HG02798 (cell line): Measurements from ENCODE around the gene SPATA46.
"Not testable (repeated sequence)": the region's sequence is repeated elsewhere in the genome, so short reads cannot be mapped to it uniquely, and the experiment has no call there.

Experiments used
- ATAC-seq: cut with Tn5 transposase; IDR thresholded peaks from one replicate; pipeline ENCODE4 v1.9.1; 2021; ENCODE audit warnings: mild to moderate bottlenecking; ENCODE audit not compliant: unreplicated experiment, poor library complexity

SPATA46 gene

DNA sequence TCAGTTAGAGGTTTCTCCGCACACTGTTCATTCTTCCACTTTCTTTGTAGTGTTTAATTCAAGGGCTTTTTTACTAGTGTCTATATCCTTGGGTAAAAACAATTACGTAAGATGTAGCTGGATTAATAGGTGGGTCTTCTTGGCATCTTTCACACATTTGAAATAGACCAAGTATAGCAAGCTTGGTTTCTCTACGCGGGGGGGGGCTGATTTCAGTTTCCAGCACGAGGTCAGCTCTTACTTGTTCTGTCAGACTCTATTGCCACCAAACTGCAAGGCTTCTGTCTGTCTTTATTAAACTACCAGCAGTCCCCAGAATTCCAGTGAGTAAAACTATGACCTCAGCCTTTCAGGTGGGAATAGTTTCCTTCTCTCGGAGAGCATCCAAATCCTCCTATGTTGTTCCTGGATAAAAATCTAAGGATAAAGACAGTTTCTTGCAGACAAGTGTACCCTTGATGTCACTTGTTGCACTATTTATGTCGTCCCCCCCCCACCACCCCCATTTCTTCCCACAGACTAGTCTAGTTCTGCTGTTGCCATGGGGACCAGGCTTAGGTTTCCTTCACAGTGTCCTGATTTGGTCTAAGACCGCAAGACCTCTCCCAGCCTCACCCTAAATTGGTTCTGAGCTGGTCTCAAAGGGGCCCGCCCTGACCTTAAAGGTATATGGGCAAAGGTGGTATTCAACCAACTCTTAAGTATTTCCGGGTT, 17.0 kb downstream of the SPATA46 start:
- ATAC-seq: no peak

DNA sequence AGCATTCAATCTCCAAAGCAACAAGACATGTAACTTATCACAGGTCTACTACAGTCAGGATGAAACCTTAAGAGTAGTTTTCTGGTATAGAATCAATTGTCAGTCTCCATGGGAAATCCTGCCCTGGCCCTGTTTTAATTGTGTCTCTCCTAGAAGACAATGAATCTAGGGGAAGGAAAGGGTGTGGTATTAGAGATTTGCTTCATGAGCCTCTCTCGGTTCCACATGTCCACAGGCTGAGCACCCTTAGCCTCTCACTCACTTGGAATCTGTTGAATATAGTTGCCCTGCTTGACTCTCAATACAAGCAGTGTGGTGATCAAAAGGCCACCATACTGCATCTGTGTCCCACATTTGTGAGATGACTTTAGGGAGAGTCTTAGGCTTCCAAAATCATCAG, 17.7 kb downstream of the SPATA46 start:
- ATAC-seq: no peak

DNA sequence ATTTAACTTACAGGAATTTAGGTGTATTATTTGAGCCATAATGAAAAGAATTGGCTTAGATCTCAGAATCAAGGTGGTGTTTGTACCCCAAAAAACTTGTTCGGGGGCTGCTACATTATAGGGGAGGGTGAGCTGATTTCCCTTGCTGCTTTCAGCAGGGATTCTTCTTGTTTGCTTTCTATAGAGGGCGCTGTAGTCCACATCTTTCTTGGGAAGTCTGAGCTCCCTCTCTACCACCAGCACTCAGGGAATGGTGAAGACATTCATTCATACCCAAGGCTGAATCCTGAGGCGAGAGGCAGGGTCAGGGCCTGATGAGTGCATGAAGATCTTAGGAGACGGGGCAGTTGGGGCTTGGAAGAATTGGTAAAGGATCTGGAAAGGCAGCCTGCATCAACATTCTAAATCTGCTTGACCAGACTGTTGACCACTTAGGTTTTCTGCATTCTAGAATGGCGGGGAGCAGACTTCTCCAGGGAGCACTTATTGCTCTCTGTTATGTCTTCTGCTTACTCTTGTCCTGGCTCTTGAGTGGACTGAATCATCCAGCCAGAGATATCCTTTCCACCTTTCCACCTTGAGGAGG, 18.9 kb downstream of the SPATA46 start:
- ATAC-seq: no peak

GRCh38 chr1:162353702-162354101, 23.0 kb downstream of the SPATA46 start:
- no peak for ATAC-seq

GRCh38 chr1:162353078-162353477, 23.6 kb downstream of the SPATA46 start:
- no peak for ATAC-seq

GRCh38 chr1:162351874-162352273, 24.8 kb downstream of the SPATA46 start:
- ATAC-seq: not testable (repeated sequence)

DNA sequence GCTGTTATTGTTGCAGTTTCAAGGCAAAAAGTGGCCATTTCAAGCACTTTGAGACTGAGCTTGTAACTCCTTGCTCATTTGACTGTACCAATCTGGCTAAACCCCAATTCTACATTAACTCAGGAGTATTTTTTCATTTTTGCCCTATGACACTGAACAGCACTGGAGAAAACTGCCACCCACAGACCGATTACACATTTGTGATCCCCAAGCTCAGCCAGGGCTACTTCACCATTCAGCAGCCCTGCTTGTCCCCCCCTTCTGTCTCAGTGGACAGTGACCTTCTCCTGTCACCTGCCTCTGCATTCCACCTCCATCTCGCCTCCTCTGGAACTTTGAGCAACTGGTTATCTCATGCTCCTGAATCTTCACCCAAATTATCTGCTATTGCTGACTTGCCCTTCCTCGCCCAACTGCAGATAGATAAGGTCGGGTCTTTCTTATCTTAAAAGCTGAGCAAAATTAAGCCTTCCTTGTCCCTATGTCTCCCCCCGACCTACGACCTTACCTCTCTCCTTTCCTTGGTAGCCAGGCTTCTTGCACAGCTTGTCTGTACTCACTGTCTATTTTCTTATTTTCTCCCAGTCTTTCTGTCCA, 25.3 kb downstream of the SPATA46 start:
- no peak for ATAC-seq

DNA sequence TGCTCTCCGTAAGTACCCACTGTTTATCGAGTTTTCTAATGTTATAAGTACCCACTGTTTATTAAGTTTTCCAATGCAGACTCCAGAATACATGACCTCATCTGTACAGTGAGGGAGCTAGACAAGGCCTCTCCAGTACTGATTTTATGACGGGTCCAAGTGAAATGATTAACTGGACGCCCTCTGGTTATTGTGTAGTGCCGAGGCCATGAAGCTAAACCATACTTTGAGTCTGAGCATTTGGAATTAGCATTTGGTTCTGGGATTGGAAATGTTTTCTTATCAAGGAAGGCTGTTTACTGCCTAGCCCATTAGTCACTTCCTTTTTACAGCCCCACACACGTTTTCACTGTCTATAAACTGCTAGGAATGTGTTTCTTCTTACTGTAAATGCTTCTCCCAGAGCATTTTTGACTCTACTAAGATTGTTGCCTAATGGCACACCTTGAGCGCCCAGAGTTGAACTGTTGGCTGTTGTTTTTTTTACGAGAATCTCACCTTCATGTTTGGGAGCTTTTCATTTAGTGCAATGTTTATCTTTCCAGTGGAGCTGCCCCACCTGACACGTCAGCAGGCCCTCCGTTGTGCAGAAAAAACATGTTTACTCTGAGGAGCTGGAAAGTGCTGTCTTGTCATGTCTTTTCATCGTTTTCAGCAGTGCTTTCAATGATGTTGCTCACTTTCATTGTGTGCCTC, 26.9 kb downstream of the SPATA46 start:
- no peak for ATAC-seq

DNA sequence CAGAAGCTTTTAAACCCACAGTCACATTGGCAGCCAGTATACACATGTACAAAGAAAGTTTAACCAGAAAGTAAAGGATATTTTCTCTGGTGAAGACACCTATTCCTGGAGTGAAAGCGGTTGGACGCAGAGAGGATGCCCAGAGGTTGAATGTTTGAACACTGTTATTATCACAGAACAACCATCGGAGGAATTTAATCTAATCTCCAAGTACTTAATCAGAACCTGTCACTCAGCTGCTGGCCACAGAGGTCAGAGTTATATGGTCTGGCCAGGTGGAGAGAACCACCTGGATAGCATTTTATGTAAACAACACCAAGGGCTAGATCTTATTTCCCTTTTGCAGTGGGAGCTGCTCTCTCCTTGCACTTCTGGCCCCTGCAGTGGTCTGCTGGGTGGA, 29.4 kb downstream of the SPATA46 start:
- no peak for ATAC-seq

DNA sequence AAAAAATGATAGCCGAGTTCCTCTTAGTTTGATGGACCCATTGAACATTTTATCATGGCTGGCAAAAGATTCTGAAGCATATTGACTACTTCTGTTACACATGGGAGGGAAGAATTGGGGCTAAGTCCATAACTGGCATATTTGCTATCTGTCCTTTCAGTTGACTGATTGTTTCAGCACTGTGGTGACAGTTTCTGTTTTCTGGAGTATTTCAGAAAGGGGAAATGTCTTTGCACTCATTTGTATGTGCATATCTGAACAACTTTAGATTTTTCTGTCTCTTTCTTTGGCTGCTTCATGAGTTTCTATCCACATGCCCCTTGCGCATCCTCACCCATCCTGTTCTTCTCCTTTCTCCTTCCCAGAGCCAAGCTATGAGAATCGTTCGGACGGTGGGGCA, 33.2 kb downstream of the SPATA46 start:
- ATAC-seq: no peak

GRCh38 chr1:162342452-162342983, 34.1 kb downstream of the SPATA46 start:
- no peak for ATAC-seq

- ATAC-seq: no peak
Measured at GRCh38 chr1:162336621-162337285, 39.9 kb downstream of the SPATA46 start.

- no peak for ATAC-seq
Measured at GRCh38 chr1:162335126-162335525, 41.5 kb downstream of the SPATA46 start.

- ATAC-seq: no peak
Measured at GRCh38 chr1:162333991-162334390, 42.7 kb downstream of the SPATA46 start.

DNA sequence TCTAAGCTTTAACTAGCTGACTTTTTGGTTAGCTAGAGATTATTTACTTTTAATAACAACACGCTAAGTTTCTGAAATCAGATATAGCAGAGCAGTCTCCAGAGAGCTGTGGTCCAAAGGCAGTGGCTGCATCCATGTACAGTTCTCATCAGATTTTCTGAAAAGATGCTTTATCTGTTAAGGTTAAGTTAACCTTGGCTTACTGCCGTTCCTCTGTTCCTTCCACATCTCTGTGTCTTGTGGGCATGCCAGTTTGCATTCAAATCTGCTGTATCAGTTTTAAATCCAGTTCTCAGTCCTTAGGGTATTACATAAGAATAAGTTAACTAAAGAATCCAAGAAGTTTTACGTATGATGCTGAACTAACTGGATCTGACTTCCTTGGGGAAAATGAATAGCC, 46.8 kb downstream of the SPATA46 start:
- no peak for ATAC-seq

DNA sequence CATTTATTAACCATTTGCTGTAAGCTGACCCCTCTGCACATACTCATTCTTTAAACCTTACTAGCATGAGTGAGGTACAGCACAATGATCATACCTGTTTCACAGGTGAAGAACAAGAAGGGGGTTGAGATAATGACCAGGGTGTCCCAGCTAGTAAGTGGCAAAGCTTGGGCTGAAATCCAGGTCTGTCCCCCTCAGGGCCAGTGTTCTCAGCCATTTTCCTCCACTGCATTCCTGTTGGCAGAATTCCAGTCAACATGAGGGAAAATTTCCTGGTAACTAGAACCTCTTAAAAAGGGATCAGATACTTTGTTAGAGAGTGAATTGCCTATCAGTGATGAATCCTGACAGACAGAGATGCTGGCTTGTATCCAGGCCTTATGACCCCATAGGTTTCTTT, 48.1 kb downstream of the SPATA46 start:
- ATAC-seq: no peak

DNA sequence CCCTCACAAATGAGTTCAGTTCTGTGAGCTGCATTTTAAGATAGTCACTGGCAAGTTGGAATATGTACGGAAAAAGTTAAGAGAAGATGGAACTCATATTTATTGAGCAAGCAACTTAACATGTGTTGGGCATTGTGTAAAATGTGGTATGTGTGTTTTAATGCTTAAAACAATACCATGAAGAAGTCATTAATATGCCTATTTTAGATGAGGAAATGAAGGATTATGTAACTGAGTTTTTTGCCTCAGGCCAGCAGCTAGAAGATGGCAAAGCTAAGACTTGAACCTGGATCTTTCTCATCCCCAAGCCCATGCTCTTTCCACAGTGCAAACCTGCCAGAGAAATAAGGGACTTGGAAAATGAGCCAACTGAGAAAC, 48.9 kb downstream of the SPATA46 start:
- no peak for ATAC-seq

GRCh38 chr1:162327144-162327787, 49.4 kb downstream of the SPATA46 start:
- ATAC-seq: no peak

DNA sequence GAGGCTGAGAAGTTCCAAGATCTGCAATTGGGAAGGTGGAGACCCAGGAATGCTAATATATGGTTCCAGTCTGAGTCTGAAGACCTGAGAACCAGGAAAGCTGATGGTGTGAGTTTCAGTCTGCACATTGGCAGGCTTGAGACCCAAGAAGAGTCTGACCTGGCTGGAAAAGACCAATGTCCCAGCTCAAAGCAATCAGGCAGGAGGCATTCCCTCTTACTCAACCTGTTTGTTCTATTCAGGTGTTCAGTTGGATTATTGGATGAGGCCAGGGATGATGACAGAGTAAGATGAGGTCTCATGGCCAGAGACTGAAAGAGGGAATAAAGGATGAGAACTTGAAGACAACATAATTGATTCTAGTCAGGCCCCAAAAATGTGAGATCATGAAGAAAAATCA, 50.1 kb downstream of the SPATA46 start:
- no peak for ATAC-seq

- no peak for ATAC-seq
Measured at GRCh38 chr1:162324396-162324795, 52.3 kb downstream of the SPATA46 start.
